Right lobe of liver (tissue), 6 donors: Measurements from ENCODE around the gene VAV2. TPM values are rescaled to one million over a fixed set of nuclear protein-coding genes. Genes with fewer than 3 reads are reported as not detected.

Source experiments
- ATAC-seq, 4 donors: fragments of 200-7000 bp; cut with Tn5 transposase; one replicate each; pipeline ENCODE4 v1.9.1; 2020; ENCODE audit warnings: mild to moderate bottlenecking in 4 of 4, moderate library complexity in 4 of 4
- DNase-seq, 3 donors: peaks; one replicate each; pipeline ENCODE4 v3.0.0-alpha.2; 2020
- H3K27ac ChIP-seq, 3 donors: fragments of 200-600 bp; one replicate each; pipeline ENCODE4 v1.8.0; 2022
- H3K27me3 ChIP-seq, 2 donors: fragments of 200-600 bp; one replicate each; pipeline ENCODE4 v1.8.0; 2022
- H3K36me3 ChIP-seq, 4 donors: fragments of 200-600 bp; sonication (generic) in 1 of 4; one replicate each; pipeline versions ENCODE4 v1.5.1 to v1.8.0; 2017 to 2022; ENCODE audit warnings: control low read depth in 1 of 4
- H3K4me1 ChIP-seq, 4 donors: fragments of 200-600 bp; sonication (generic) in 1 of 4; one replicate each; pipeline versions ENCODE4 v1.5.1 to v1.8.0; 2017 to 2022; ENCODE audit warnings: control low read depth in 1 of 4
- H3K4me3 ChIP-seq, 3 donors: fragments of 200-600 bp; one replicate each; pipeline ENCODE4 v1.8.0; 2022
- H3K9me3 ChIP-seq, 4 donors: fragments of 200-600 bp; sonication (generic) in 1 of 4; one replicate each; pipeline versions ENCODE4 v1.5.1 to v1.8.0; 2017 to 2022; ENCODE audit warnings: control low read depth in 1 of 4
- CTCF ChIP-seq, 4 donors: fragments of 200-600 bp in 3 of 4; fragments of 450-650 bp in 1 of 4; IDR thresholded peaks; one replicate each; pipeline versions ENCODE4 v1.5.1 to v1.8.0; 2016 to 2022; ENCODE audit warnings: antibody characterized with exemption in 4 of 4, mild to moderate bottlenecking in 2 of 4
- POLR2A ChIP-seq: fragments of 450-650 bp; IDR thresholded peaks from one replicate; pipeline ENCODE4 v1.6.1; 2017; ENCODE audit warnings: antibody characterized with exemption, mild to moderate bottlenecking
- WGBS: methylation state at CpG from one replicate; pipeline ENCODE4 v1.1.6; 2018; ENCODE audit warnings: low coverage, low lambda C conversion rate; ENCODE audit not compliant: insufficient coverage; ENCODE audit errors: missing lambda C conversion rate; 5-methylcytosine and 5-hydroxymethylcytosine counted together
- intact Hi-C, 2 donors: fragments of 100-400 bp; cut with DNase I; formaldehyde crosslinking; loops; one replicate each; pipeline versions ENCODE4 v1.11.2 to v1.14.1; 2022
- total RNA-seq, 6 experiments: library from RNA; depleted of rRNA in 2 of 6; stranded (reverse); fragments of >200 nt in 2 of 6; fragmentation: NEBNext Ultra II Directional in 3 of 6; extraction: Animal tissue kit (Norgen Biotek cat#: 25700) in 3 of 6; gene quantifications; one replicate each; pipeline versions ENCODE4 v1.1.0 to v1.2.4, GENCODE V29; 2016 to 2023
- donor health status: DM: no; HTN: yes; CAD: no.
- donor health status: DM: no; HTN: no; CAD: no.
- donor health status: DM: no; HTN: no; CAD: no.
- donor health status: DM: no; HTN: yes; CAD: no.
- donor health status: DM: no; HTN: yes; CAD: no.

The VAV2 gene
- total RNA-seq, 6 experiments from 2014 or later, result 30.1 to 44.3 (median 34.9) TPM

- H3K27ac ChIP-seq, result peak overlapping the region in 1 of 3 donors; percentile 8
- H3K4me3 ChIP-seq, result no peak overlapping the region
- H3K36me3 ChIP-seq, result peaks cover 0 to 2% (median 0%) of the 10 kb centered on the region in 4 donors
- no peaks in the 10 kb centered on the region for H3K27me3 ChIP-seq
- peak; percentile 11 to 56 (median 40) for ATAC-seq
- DNase-seq, result peak in 1 of 3 donors; percentile 79
- intact Hi-C loops, result no loop called here
- TF ChIP-seq CTCF (IDR thresholded peaks at IDR 0.05), result no peak
- no peak for TF ChIP-seq POLR2A
- H3K9me3 ChIP-seq, result no peaks in the 10 kb centered on the region
- peaks cover 0 to 10% (median 7%) of the 10 kb centered on the region in 4 donors for H3K4me1 ChIP-seq
- 35% methylated on average over 5 of the region's 9 CpGs for WGBS
These were observed 142.0 kb downstream of the VAV2 start for GRCh38 chr9:133850161-133850560.

- Histone ChIP-seq H3K27ac (no peak overlapping the region), H3K4me1 (peaks cover 0 to 6% (median under 1%) of the 10 kb centered on the region in 4 donors), H3K36me3 (peaks cover 0 to 2% (median 0%) of the 10 kb centered on the region in 4 donors), H3K4me3 (no peak overlapping the region), H3K9me3 (no peaks in the 10 kb centered on the region), H3K27me3 (no peaks in the 10 kb centered on the region)
- WGBS, result 100% methylated on average over 4 of the region's 16 CpGs
- intact Hi-C loops, result no loop called here
- TF ChIP-seq CTCF (IDR thresholded peaks at IDR 0.05) (no peak), POLR2A (no peak)
- DNase-seq (no peak), ATAC-seq (no peak)
These were observed 142.9 kb downstream of the VAV2 start for GRCh38 chr9:133849110-133849670.

- WGBS, result 94% methylated on average over 11 of the region's 19 CpGs
- intact Hi-C loops, result no loop called here
- no peak overlapping the region for H3K27ac ChIP-seq
- TF ChIP-seq POLR2A, result no peak
- no peak for TF ChIP-seq CTCF (IDR thresholded peaks at IDR 0.05)
- ATAC-seq (no peak), DNase-seq (no peak)
- H3K4me1 ChIP-seq, result peaks cover 0 to 6% (median 0%) of the 10 kb centered on the region in 4 donors
- H3K4me3 ChIP-seq, result no peak overlapping the region
- H3K27me3 ChIP-seq, result no peaks in the 10 kb centered on the region
- no peaks in the 10 kb centered on the region for H3K9me3 ChIP-seq
- H3K36me3 ChIP-seq, result peaks cover 0 to 2% (median 0%) of the 10 kb centered on the region in 4 donors
These were observed 143.5 kb downstream of the VAV2 start for GRCh38 chr9:133848471-133849109.

- H3K9me3 ChIP-seq, result no peaks in the 10 kb centered on the region
- 100% methylated on average over 6 of the region's 18 CpGs for WGBS
- H3K4me3 ChIP-seq, result no peak overlapping the region
- H3K27ac ChIP-seq, result peak overlapping the region in 2 of 3 donors; percentile 44 to 62
- ATAC-seq (no peak), DNase-seq (no peak)
- H3K27me3 ChIP-seq, result no peaks in the 10 kb centered on the region
- no peak for TF ChIP-seq CTCF (IDR thresholded peaks at IDR 0.05)
- no peak for TF ChIP-seq POLR2A
- peaks cover 0 to 2% (median 0%) of the 10 kb centered on the region in 4 donors for H3K36me3 ChIP-seq
- intact Hi-C loops, result no loop called here
- H3K4me1 ChIP-seq, result peaks cover 0 to 6% (median 0%) of the 10 kb centered on the region in 4 donors
These were observed 145.5 kb downstream of the VAV2 start for GRCh38 chr9:133846483-133847090.
